Ishikawa (cell line): ENCODE results near the gene CDKN1A.

ENCODE experiments used
- CEBPB ChIP-seq: IDR thresholded peaks from 2 replicates; pipeline ENCODE4 v1.6.1; 2012
- CREB1 ChIP-seq: IDR thresholded peaks from 2 replicates; pipeline ENCODE4 v1.6.1; 2012; ENCODE audit warnings: low read depth
- EP300 ChIP-seq: IDR thresholded peaks from 2 replicates; pipeline ENCODE4 v1.6.1; 2012; ENCODE audit warnings: borderline replicate concordance
- FOXM1 ChIP-seq: IDR thresholded peaks from 2 replicates; pipeline ENCODE4 v1.6.1; 2012; ENCODE audit warnings: low read depth, borderline replicate concordance
- NFIC ChIP-seq: IDR thresholded peaks from 2 replicates; pipeline ENCODE4 v1.6.1; 2012
- RAD21 ChIP-seq: IDR thresholded peaks from 2 replicates; pipeline ENCODE4 v1.6.1; 2012; ENCODE audit warnings: low read depth
- REST ChIP-seq: IDR thresholded peaks from 2 replicates; pipeline ENCODE4 v1.6.1; 2012; ENCODE audit warnings: low read depth, mild to moderate bottlenecking
- TAF1 ChIP-seq: IDR thresholded peaks from 2 replicates; pipeline ENCODE4 v1.6.1; 2012; ENCODE audit warnings: low read depth, mild to moderate bottlenecking
- TCF12 ChIP-seq: IDR thresholded peaks from 2 replicates; pipeline ENCODE4 v1.6.1; 2012; ENCODE audit warnings: low read depth
- TEAD4 ChIP-seq: IDR thresholded peaks from 2 replicates; pipeline ENCODE4 v1.6.1; 2012
- USF1 ChIP-seq: IDR thresholded peaks from 2 replicates; pipeline ENCODE4 v1.6.1; 2012
- YY1 ChIP-seq: IDR thresholded peaks from 2 replicates; pipeline ENCODE4 v1.6.1; 2012; ENCODE audit warnings: low read depth
- ZBTB7A ChIP-seq: IDR thresholded peaks from 2 replicates; pipeline ENCODE4 v1.6.1; 2012; ENCODE audit warnings: low read depth
- TF ChIP-seq, protein P1 (sequence below): IDR thresholded peaks from 2 replicates; pipeline ENCODE4 v1.6.1; 2012

Gene CDKN1A

DNA sequence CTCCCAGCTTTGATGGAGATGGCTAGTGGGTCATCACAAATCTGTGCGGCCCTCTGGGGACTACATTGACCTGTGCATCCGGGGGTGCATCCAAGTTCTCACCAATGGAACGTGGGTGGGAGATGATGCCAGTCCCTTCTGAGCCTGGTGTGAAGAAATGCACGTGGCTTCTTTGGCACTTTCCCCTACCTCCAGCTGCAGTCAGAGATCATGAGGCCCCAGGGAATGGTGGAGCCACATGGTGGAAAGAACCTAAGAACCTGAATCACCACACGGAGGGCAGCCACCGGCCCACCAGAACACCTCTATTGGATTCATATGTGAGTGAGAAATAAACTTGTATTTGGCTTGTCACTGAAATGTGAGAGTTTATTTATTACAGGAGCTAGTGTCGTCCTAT, 9.9 kb upstream of the CDKN1A start:
- no peak for TF ChIP-seq REST
- TF ChIP-seq NFIC = no peak
- TF ChIP-seq YY1 = no peak
- no peak for TF ChIP-seq CREB1

- TF ChIP-seq CREB1 (no peak), REST (no peak)
Observed at GRCh38 chr6:36669002-36669401, 9.5 kb upstream of the CDKN1A start.

- TF ChIP-seq USF1 (no peak), CEBPB (no peak), TAF1 (no peak), CREB1 (no peak), FOXM1 (no peak), EP300 (no peak), REST (no peak), NFIC (no peak), TEAD4 (no peak), RAD21 (no peak), TCF12 (no peak), YY1 (no peak)
- TF ChIP-seq, protein P1, sequence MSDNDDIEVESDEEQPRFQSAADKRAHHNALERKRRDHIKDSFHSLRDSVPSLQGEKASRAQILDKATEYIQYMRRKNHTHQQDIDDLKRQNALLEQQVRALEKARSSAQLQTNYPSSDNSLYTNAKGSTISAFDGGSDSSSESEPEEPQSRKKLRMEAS = no peak
Observed at GRCh38 chr6:36670271-36670670, 8.2 kb upstream of the CDKN1A start.

- no peak for TF ChIP-seq RAD21
- no peak for TF ChIP-seq YY1
- no peak for TF ChIP-seq CEBPB
- TF ChIP-seq NFIC = no peak
- TF ChIP-seq TAF1 = no peak
- TF ChIP-seq TEAD4 = no peak
- TF ChIP-seq TCF12 = no peak
- TF ChIP-seq, protein P1 = no peak
- no peak for TF ChIP-seq ZBTB7A
- TF ChIP-seq EP300 = no peak
Observed at GRCh38 chr6:36671687-36672375, 6.7 kb upstream of the CDKN1A start.

- TF ChIP-seq CEBPB (no peak), EP300 (no peak), TAF1 (no peak), NFIC (no peak), USF1 (no peak), RAD21 (no peak)
Observed at GRCh38 chr6:36673882-36674281, 4.6 kb upstream of the CDKN1A start.
